Activated CD4-positive, alpha-beta T cell treated with anti-CD3 and anti-CD28 coated beads, Interleukin-2, amount 10 ng/mL, durations not matched to agents 24 days and 14 days (primary cell): ENCODE data around the gene RPS17. TPM values are rescaled to one million over a fixed set of nuclear protein-coding genes. Genes with fewer than 3 reads are reported as not detected.
"Not testable (repeated sequence)": the region's sequence is repeated elsewhere in the genome, so short reads cannot be mapped to it uniquely, and the experiment has no call there.

Experiments
- DNase-seq: peaks from one replicate; pipeline ENCODE4 v3.0.0; 2022
- H3K27ac Mint-ChIP-seq: one replicate; pipeline ENCODE4 v1.8.0; 2022; ENCODE audit warnings: mild to moderate bottlenecking, mixed read lengths
- H3K27me3 Mint-ChIP-seq: one replicate; pipeline ENCODE4 v1.8.0; 2022; ENCODE audit warnings: mixed read lengths
- H3K36me3 Mint-ChIP-seq: one replicate; pipeline ENCODE4 v1.8.0; 2022; ENCODE audit warnings: low read depth, mild to moderate bottlenecking, mixed read lengths
- H3K4me1 Mint-ChIP-seq: one replicate; pipeline ENCODE4 v1.8.0; 2021; ENCODE audit warnings: mixed read lengths
- H3K4me3 Mint-ChIP-seq: one replicate; pipeline ENCODE4 v1.8.0; 2022; ENCODE audit warnings: mild to moderate bottlenecking, moderate library complexity, mixed read lengths
- H3K9me3 Mint-ChIP-seq: one replicate; pipeline ENCODE4 v1.8.0; 2021; ENCODE audit warnings: mixed read lengths
- intact Hi-C: fragments of 100-400 bp; cut with micrococcal nuclease; formaldehyde crosslinking; loops from one replicate; pipeline ENCODE4 v1.15.1; 2023
- total RNA-seq: library from RNA; stranded (reverse); gene quantifications from 2 replicates; pipeline ENCODE4 v1.2.3, GENCODE V29; 2022

RPS17 gene
- total RNA-seq, 1 donor from 2014 or later = 2,728 TPM

GRCh38 chr15:82538961-82539690 lies 1.1 kb downstream of the RPS17 start:
- peak overlapping the region; percentile 92 for H3K27ac Mint-ChIP-seq
- DNase-seq = peak; percentile 61
- H3K9me3 Mint-ChIP-seq = no peaks in the 10 kb centered on the region
- H3K4me3 Mint-ChIP-seq = peak overlapping the region; percentile 86
- peaks cover 34% of the 10 kb centered on the region for H3K4me1 Mint-ChIP-seq
- H3K27me3 Mint-ChIP-seq = peaks cover 5% of the 10 kb centered on the region
- intact Hi-C loops = loop anchor here (5.0 kb wide), 1 partner anchor 528 kb away; the partner anchor contains the start of gene BTBD1
- H3K36me3 Mint-ChIP-seq = peaks cover 61% of the 10 kb centered on the region

GRCh38 chr15:82537351-82537908 lies 2.8 kb downstream of the RPS17 start:
- peak overlapping the region; percentile 88 for H3K27ac Mint-ChIP-seq
- H3K27me3 Mint-ChIP-seq = no peaks in the 10 kb centered on the region
- peaks cover 65% of the 10 kb centered on the region for H3K36me3 Mint-ChIP-seq
- H3K9me3 Mint-ChIP-seq = no peaks in the 10 kb centered on the region
- peaks cover 29% of the 10 kb centered on the region for H3K4me1 Mint-ChIP-seq
- H3K4me3 Mint-ChIP-seq = peak overlapping the region; percentile 86
- intact Hi-C loops = loop anchor here (5.0 kb wide), 1 partner anchor 530 kb away; the partner anchor contains the start of gene BTBD1
- no peak for DNase-seq

GRCh38 chr15:82536409-82537350 lies 3.6 kb downstream of the RPS17 start:
- H3K36me3 Mint-ChIP-seq = peaks cover 65% of the 10 kb centered on the region

GRCh38 chr15:82535566-82536408 lies 4.5 kb downstream of the RPS17 start:
- Mint-ChIP-seq H3K27ac (peak overlapping the region; percentile 70), H3K4me3 (peak overlapping the region; percentile 86), H3K36me3 (peaks cover 64% of the 10 kb centered on the region), H3K9me3 (no peaks in the 10 kb centered on the region), H3K27me3 (no peaks in the 10 kb centered on the region), H3K4me1 (peaks cover 31% of the 10 kb centered on the region)
- peak; percentile 56 for DNase-seq
- intact Hi-C loops = loop anchor here (5.0 kb wide), 1 partner anchor 532 kb away; the partner anchor contains the start of gene BTBD1

More at GRCh38 chr15:82536409-82537350, 3.6 kb downstream of the RPS17 start:
- H3K9me3 Mint-ChIP-seq = no peaks in the 10 kb centered on the region
- DNase-seq = peak; percentile 54
- H3K27ac Mint-ChIP-seq = peak overlapping the region; percentile 88
- H3K27me3 Mint-ChIP-seq = no peaks in the 10 kb centered on the region
- intact Hi-C loops = loop anchor here (5.0 kb wide), 1 partner anchor 531 kb away; the partner anchor contains the start of gene BTBD1
- H3K4me1 Mint-ChIP-seq = peaks cover 29% of the 10 kb centered on the region
- peak overlapping the region; percentile 86 for H3K4me3 Mint-ChIP-seq

GRCh38 chr15:82535151-82535550 lies 5.1 kb downstream of the RPS17 start:
- not testable (repeated sequence) for H3K4me3 Mint-ChIP-seq, H3K27ac Mint-ChIP-seq, H3K9me3 Mint-ChIP-seq, H3K27me3 Mint-ChIP-seq
- H3K4me1 Mint-ChIP-seq = peaks cover 36% of the 10 kb centered on the region
- intact Hi-C loops = loop anchor here (5.0 kb wide), 1 partner anchor 532 kb away; the partner anchor contains the start of gene BTBD1
- H3K36me3 Mint-ChIP-seq = peaks cover 62% of the 10 kb centered on the region
- peak; percentile 48 for DNase-seq

GRCh38 chr15:82534457-82534861 lies 5.8 kb downstream of the RPS17 start:
- peaks cover 57% of the 10 kb centered on the region for H3K36me3 Mint-ChIP-seq
- peaks cover 36% of the 10 kb centered on the region for H3K4me1 Mint-ChIP-seq
- H3K27ac Mint-ChIP-seq = peak overlapping the region; percentile 70
- peak; percentile 47 for DNase-seq
- H3K9me3 Mint-ChIP-seq, H3K4me3 Mint-ChIP-seq, H3K27me3 Mint-ChIP-seq: not testable (repeated sequence)
- intact Hi-C loops = loop anchor here (5.0 kb wide), 1 partner anchor 468 kb away; no protein-coding TSS in a partner anchor

- Mint-ChIP-seq H3K9me3 (no peaks in the 10 kb centered on the region), H3K4me3 (no peak overlapping the region), H3K27ac (peak overlapping the region; percentile 56), H3K36me3 (peaks cover 50% of the 10 kb centered on the region), H3K4me1 (peaks cover 32% of the 10 kb centered on the region), H3K27me3 (peaks cover under 1% of the 10 kb centered on the region)
- intact Hi-C loops = loop anchor here (5.0 kb wide), 1 partner anchor 468 kb away; no protein-coding TSS in a partner anchor
- peak; percentile 53 for DNase-seq
These were observed 6.5 kb downstream of the RPS17 start for GRCh38 chr15:82533801-82534200.

- Mint-ChIP-seq H3K4me1 (peaks cover 29% of the 10 kb centered on the region), H3K4me3 (no peak overlapping the region), H3K9me3 (no peaks in the 10 kb centered on the region), H3K36me3 (peaks cover 43% of the 10 kb centered on the region), H3K27ac (no peak overlapping the region), H3K27me3 (peaks cover 3% of the 10 kb centered on the region)
- intact Hi-C loops = loop anchor here (5.0 kb wide), 1 partner anchor 469 kb away; no protein-coding TSS in a partner anchor
- peak; percentile 56 for DNase-seq
These were observed 7.2 kb downstream of the RPS17 start for GRCh38 chr15:82532991-82533481.

GRCh38 chr15:82532383-82532990 lies 7.8 kb downstream of the RPS17 start:
- peaks cover 24% of the 10 kb centered on the region for H3K4me1 Mint-ChIP-seq
- H3K4me3 Mint-ChIP-seq = no peak overlapping the region
- H3K27ac Mint-ChIP-seq = no peak overlapping the region
- H3K36me3 Mint-ChIP-seq = peaks cover 38% of the 10 kb centered on the region
- peaks cover 3% of the 10 kb centered on the region for H3K27me3 Mint-ChIP-seq
- no peak for DNase-seq
- no peaks in the 10 kb centered on the region for H3K9me3 Mint-ChIP-seq
- intact Hi-C loops = loop anchor here (5.0 kb wide), 1 partner anchor 470 kb away; no protein-coding TSS in a partner anchor

- Mint-ChIP-seq H3K4me1 (peaks cover 18% of the 10 kb centered on the region), H3K4me3 (no peak overlapping the region), H3K36me3 (peaks cover 31% of the 10 kb centered on the region), H3K27me3 (peaks cover 9% of the 10 kb centered on the region), H3K9me3 (no peaks in the 10 kb centered on the region), H3K27ac (peak overlapping the region; percentile 67)
- DNase-seq = peak; percentile 56
- intact Hi-C loops = loop anchor here (5.0 kb wide), 1 partner anchor 471 kb away; no protein-coding TSS in a partner anchor
These were observed 8.5 kb downstream of the RPS17 start for GRCh38 chr15:82531496-82532382.

GRCh38 chr15:82530606-82531379 lies 9.5 kb downstream of the RPS17 start:
- intact Hi-C loops = loop anchor here (5.0 kb wide), 1 partner anchor 472 kb away; no protein-coding TSS in a partner anchor
- Mint-ChIP-seq H3K36me3 (peaks cover 22% of the 10 kb centered on the region), H3K27me3 (peaks cover 9% of the 10 kb centered on the region), H3K27ac (peak overlapping the region; percentile 50), H3K4me1 (peaks cover 10% of the 10 kb centered on the region), H3K9me3 (no peaks in the 10 kb centered on the region), H3K4me3 (peak overlapping the region; percentile 58)
- peak; percentile 90 for DNase-seq
